GM19351 (cell line): ENCODE measurements around the gene BRME1.

Experiments
- ATAC-seq: cut with Tn5 transposase; IDR thresholded peaks from one replicate; pipeline ENCODE4 v1.9.1; 2021; ENCODE audit warnings: mild to moderate bottlenecking, moderate library complexity; ENCODE audit not compliant: unreplicated experiment

Gene BRME1

DNA sequence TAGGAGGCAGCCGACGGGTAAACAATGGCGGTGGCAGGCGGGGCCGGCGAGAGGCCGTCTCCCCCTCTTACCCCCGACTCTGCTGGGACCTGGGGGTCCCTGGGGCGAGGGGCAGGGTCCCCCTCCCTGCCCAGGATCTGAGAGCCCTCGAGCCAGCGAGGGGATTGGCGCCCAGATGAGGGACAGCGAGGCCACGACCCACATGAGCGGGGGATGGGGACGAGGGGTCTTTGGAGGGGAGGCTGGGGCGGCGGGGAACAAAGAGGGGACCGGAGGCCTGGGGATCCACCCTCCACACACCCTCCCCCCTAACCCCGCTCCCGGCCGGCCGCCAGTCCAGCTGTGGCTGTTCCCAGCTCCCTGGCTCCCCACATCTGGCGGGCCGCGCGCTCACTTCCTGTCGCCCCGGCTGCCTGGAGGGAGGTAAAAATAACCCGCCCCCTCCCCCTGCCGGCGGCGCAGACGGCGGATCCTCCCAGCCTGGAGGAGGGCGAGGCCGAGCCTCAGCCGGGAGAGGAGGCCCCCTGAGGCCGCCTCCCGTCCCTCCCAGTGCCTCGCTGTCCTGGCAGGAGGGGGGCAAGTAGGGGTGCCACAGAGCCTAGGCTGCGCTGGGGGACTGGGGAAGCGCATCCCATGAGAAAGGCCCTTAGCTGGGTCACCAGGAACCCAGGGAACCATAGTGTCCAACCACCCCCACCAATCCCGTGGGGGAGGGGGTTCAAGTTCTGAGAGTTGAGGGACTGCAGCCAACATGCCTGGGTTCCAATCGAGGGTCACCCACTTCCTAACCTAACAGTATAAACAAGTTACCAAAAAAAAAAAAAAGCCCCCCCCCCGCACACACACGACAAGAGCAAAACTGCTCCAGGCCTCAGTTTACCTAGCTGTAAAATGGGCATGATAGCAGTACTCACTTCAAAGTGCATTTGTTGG lies 58.2 kb downstream of the BRME1 start:
- ATAC-seq: no peak

- peak; percentile 61 for ATAC-seq
Measured at GRCh38 chr19:13846557-13847406, 59.1 kb downstream of the BRME1 start.

DNA sequence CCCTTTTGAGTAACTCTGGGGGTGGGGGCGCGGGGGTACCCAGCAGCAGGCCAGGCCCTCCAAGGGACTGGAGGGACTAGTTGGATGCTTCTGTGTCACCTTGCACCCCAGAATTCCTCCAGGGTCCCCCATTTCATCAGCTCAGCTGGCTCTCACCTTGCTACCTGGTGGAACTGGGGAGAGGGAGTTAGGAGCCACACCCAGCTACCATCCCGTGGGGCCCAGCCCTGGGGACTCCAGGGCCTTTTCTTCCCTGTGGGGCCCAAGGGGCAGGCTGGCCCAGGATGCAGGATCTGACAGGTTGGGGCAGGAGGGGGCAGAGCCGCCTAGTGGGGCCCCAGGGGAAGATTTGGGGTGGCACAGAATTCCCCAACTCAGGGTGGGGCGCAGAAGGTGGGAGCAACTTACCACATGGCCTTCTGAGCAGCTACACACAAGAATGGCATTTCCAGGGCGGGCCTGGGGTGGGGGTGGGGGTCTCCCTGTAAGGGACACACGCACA lies 61.7 kb downstream of the BRME1 start:
- ATAC-seq: no peak

GRCh38 chr19:13843104-13843921 lies 62.6 kb downstream of the BRME1 start:
- ATAC-seq: no peak

DNA sequence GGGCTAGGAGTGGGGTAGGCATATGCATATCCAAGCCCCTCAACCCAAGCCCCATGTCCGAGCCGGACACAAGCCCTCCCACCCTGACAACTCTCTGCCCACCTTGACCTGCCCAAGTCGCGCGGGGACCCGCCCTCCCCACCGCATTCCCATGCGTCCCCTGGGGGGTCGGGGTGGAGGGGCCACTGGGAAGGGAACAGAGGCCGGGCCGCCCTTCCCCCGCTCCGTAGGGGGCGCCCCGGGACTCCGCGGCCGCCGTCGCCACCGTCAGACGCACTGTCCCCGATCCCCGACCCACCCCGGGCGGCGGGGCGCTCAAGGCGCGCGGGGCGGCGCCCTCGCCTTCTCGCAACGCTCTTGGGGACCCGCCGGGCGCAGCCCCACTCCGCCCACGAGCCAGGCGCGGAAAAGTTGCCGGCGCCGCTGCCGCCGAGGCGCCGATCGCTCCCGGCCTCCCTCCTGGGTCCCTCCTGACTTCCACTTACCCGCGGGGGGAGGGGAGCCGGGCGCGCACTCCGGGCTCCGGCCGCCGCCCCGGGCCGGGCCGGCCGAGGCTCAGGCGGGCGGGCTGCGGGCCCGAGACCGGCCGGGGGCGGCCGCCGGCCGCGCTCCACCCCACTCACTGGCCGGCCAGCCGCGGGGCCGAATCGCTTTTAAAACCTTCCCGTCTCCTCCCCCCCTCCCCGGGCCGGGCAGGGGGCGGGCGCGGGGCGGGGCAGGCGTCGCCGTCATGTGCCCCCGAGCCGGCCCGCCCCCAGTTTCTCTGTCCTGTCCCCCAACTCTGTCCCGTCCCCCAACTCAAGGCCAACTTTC lies 63.4 kb downstream of the BRME1 start:
- ATAC-seq: no peak

DNA sequence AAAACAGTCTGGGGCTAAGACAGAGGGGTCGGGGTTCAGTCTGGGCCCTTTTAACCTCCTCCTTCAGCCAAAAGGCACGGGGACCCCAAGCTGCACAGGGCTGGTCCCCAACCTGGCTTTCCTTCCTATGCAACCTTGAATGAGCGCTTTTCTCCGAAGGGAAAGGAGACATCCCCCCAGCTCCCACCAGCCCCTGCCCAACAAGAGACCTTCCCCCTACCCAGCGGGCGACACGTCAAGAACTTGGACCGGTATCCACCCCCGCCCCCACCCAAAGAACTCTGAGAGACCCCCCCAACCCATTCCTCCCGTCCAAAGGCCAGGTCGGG lies 64.0 kb downstream of the BRME1 start:
- ATAC-seq: no peak

GRCh38 chr19:13841086-13841961 lies 64.6 kb downstream of the BRME1 start:
- ATAC-seq: no peak

GRCh38 chr19:13840305-13841085 lies 65.4 kb downstream of the BRME1 start:
- ATAC-seq: no peak

DNA sequence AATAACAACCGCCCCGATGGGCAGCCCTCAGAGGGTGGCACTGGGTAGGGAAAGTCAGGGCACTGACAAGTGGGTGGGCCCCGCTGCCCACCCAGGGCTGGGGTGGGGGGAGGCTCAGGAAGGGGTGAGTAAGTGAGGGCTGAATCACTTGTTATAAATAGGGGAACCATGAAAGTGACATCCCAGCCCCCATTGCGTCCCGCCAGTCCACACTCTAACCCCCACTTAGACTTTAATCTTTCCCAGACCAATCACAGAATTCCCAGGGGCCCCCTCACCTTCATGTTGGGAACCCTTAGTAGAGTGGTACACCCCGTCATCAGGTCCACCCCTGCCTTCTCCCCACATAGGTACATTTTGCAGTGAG lies 66.0 kb downstream of the BRME1 start:
- peak; percentile 4 for ATAC-seq

GRCh38 chr19:13839130-13839937 lies 66.6 kb downstream of the BRME1 start:
- ATAC-seq: peak; percentile 34

- no peak for ATAC-seq
Measured at GRCh38 chr19:13838435-13839129, 67.3 kb downstream of the BRME1 start.

- no peak for ATAC-seq
Measured at GRCh38 chr19:13835791-13836723, 69.9 kb downstream of the BRME1 start.

DNA sequence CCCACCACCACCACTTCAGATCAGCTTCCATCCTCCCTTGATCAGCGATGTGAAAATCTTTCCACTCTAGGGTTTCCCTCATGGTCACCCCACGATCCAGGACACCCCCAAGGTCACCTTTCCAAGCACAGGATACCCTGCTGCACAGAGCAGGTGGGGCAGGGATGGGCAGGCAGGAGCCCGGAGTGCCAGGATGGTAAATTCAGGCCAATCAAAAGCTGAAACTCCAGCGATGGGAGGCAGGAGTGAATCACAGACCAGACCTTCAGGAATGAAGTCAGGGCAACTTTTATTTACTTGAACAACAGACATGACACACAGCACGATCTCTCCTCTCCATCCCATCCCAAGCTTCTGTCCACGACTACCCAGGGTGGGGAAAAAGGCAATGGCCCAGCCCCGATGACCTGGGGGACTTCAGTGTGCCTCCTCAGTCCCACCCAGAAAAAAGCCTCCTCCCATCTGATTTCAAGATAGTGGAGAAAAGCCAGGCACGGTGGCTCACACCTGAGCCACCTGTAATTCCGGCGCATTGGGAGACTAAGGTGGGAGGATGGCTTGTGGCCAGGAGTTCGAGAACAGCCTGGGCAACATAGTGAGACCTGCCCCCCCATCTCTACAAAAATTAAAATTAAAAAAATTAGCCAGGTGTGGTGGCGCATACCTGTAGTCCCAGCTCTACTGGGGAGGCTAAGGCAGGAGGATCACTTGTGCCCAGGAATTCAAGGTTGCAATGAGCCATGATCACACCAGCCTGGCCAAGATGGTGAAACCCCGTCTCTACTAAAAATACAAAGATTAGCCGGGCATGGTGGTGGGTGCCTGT lies 71.5 kb downstream of the BRME1 start:
- ATAC-seq: no peak

DNA sequence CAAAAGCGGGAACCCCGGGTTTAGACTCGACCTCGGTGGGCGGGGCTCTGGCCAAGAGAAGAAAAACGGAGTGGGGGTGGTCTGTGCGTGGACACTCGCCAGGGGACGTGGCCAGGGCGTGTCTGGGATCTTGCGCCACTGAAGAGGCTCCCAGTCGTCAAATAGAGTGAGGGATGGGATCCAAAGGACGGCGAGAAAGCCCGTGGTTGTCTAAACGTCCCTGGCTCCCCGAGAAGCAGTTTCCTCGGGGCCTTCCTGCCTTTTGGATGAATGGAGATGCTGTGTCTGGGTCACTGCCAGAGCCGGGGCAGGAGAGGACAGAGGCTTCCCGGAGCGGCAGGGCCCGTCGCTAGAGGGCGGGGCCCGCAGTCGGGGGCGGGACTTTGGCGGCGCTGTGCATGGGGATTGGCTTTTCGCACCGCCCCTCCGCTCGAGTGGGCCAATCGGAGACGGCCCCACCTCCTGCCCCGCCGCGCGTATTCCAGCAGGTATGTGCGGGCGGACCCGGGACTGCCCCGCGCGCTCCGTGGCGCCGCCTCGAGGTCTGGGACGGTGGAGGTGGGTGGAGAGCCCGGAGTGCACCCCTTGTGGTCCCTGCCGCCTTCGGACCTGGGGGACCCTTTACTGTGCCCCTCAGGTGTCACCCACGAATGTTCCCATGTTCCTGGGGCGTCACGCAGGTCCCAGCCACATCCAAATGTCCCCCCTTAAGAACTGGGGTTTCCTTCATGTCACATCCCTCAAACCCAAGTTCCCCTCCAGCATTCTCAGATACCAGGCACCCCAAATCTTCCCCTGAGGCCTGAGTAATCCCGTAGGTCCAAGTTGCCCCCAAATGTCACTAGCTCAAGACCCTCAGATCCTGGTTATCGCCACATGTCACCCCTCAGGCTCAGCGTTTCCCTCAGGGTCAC lies 72.3 kb downstream of the BRME1 start:
- ATAC-seq: peak; percentile 88
